Lower leg skin (tissue), 3 donors: Measurements from ENCODE around the gene GABPB2.

Source experiments
- CTCF ChIP-seq, 3 donors: fragments of 450-650 bp; IDR thresholded peaks; one replicate each; pipeline ENCODE4 v1.5.1; 2016; ENCODE audit warnings: antibody characterized with exemption in 3 of 3, mild to moderate bottlenecking in 3 of 3, moderate library complexity in 2 of 3
- POLR2A ChIP-seq, 2 donors: fragments of 450-650 bp; IDR thresholded peaks; one replicate each; pipeline ENCODE4 v1.6.1; 2016 to 2017; ENCODE audit warnings: antibody characterized with exemption in 2 of 2, mild to moderate bottlenecking in 1 of 2, moderate library complexity in 1 of 2

DNA sequence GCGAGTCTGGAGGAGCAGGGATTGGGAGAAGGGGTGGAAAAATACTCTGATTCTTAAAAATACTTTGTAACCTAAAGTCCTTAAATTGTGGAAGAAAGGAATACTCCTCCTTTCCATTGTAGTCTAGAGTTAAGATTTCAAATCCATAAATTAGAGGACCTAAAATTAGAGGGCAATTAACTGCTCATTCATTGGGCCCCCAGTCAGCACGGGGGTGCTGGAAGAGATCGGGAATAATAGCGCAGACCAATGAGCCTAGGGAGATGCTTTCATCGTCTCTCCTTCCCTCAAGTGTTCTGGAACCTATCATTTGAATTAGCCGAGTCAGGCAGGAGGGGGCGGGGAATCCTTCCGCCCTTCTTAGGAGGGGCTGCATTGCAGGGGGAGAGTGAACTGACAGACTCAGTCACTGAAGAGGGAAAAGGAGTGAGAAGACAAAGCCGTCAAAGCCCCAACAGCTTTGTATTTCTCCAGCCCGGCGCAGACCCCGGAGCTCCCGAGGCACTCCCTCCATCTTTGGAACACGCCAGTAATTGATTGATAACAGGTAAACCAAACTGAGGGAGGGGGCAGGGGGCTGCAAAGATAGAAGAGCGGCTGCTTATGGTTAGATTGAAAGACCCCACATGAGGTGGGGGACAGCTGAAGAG is 10.4 kb upstream of the GABPB2 start, which contains the start of gene MLLT11:
- TF ChIP-seq CTCF (IDR thresholded peaks at IDR 0.05) (no peak), POLR2A (IDR thresholded peaks at IDR 0.05) (no peak)
